Lung (tissue), 12 donors: ENCODE data around the gene RIN3. TPM values are rescaled to one million over a fixed set of nuclear protein-coding genes. Genes with fewer than 3 reads are reported as not detected.

Source experiments
- ATAC-seq: fragments of 200-7000 bp; cut with Tn5 transposase; one replicate; pipeline ENCODE4 v1.9.1; 2020; ENCODE audit warnings: moderate number of reproducible peaks; ENCODE audit not compliant: insufficient read depth, low FRiP score
- DNase-seq, 3 donors: peaks; one replicate each; pipeline ENCODE4 v3.0.0-alpha.2; 2013 to 2017
- H3K27ac ChIP-seq, 2 donors: one replicate each; pipeline ENCODE4 v1.5.1; 2013; ENCODE audit warnings: mild to moderate bottlenecking in 2 of 2, moderate library complexity in 2 of 2, control low read depth in 1 of 2, inconsistent platforms in 1 of 2, low read depth in 1 of 2, low read length in 1 of 2
- H3K27me3 ChIP-seq, 3 donors: one replicate each; pipeline ENCODE4 v1.5.1; 2013; ENCODE audit warnings: low read length in 2 of 3; ENCODE audit not compliant: control insufficient read depth in 3 of 3, insufficient read depth in 3 of 3
- H3K36me3 ChIP-seq, 4 donors: one replicate each; pipeline ENCODE4 v1.5.1; 2013; ENCODE audit warnings: low read length in 4 of 4, mild to moderate bottlenecking in 1 of 4, moderate library complexity in 1 of 4; ENCODE audit not compliant: control insufficient read depth in 4 of 4, insufficient read depth in 4 of 4
- H3K4me1 ChIP-seq, 5 donors: one replicate each; pipeline ENCODE4 v1.5.1; 2013; ENCODE audit warnings: low read length in 5 of 5, mild to moderate bottlenecking in 2 of 5, moderate library complexity in 1 of 5; ENCODE audit not compliant: control insufficient read depth in 5 of 5, insufficient read depth in 5 of 5
- H3K4me3 ChIP-seq: one replicate; pipeline ENCODE4 v1.5.1; 2013; ENCODE audit warnings: mild to moderate bottlenecking, control low read depth, moderate library complexity
- H3K9ac ChIP-seq, 2 donors: one replicate each; pipeline ENCODE4 v1.5.1; 2013; ENCODE audit warnings: low read length in 2 of 2, control low read depth in 1 of 2; ENCODE audit not compliant: insufficient read depth in 1 of 2
- H3K9me3 ChIP-seq, 4 donors: one replicate each; pipeline ENCODE4 v1.5.1; 2013; ENCODE audit warnings: low read length in 3 of 4, mild to moderate bottlenecking in 1 of 4, moderate library complexity in 1 of 4; ENCODE audit not compliant: control insufficient read depth in 4 of 4, insufficient read depth in 3 of 4
- CTCF ChIP-seq: IDR thresholded peaks from 2 replicates; pipeline ENCODE4 v1.5.1; 2012; ENCODE audit warnings: mild to moderate bottlenecking; ENCODE audit errors: control extremely low read depth, extremely low read depth
- WGBS, 2 donors: extraction: QIAGEN DNeasy Blood & Tissue Kit; methylation state at CpG; one replicate each; pipeline ENCODE4 v1.1.7; 2013; 5-methylcytosine and 5-hydroxymethylcytosine counted together
- polyA plus RNA-seq, 2 donors: library from polyadenylated mRNA; stranded (reverse); fragments of 200-250 nt; gene quantifications; one replicate each; pipeline ENCODE4 v1.2.1, GENCODE V29; 2013
- total RNA-seq, 2 donors: library from RNA; depleted of rRNA in 1 of 2; stranded (reverse); fragments of >200 nt in 1 of 2; gene quantifications; one replicate each; pipeline ENCODE4 v1.2.1, GENCODE V29; 2014 to 2021
- donor health status: control.
- donor health status: control.
- donor health status: Bipolar disorder and iron deficiency.
- donor health status: healthy.
- donor health status: DM: yes; HTN: yes; CAD: no.

RIN3 gene
- total and polyA plus RNA-seq, 4 donors, result 19.3 to 55.5 (median 40.2) TPM

- Histone ChIP-seq H3K27me3 (no peaks in the 10 kb centered on the region), H3K27ac (peak overlapping the region in 1 of 2 donors; percentile 88), H3K36me3 (peaks cover 0 to 11% (median 9%) of the 10 kb centered on the region in 4 donors), H3K9me3 (peaks cover 0 to 6% (median 1%) of the 10 kb centered on the region in 4 donors), H3K4me3 (no peak overlapping the region), H3K4me1 (peaks cover 0 to 32% (median 10%) of the 10 kb centered on the region in 5 donors), H3K9ac (peak overlapping the region in 1 of 2 donors; percentile 51)
- ATAC-seq (no peak), DNase-seq (peak; percentile 57 to 94 (median 79))
- 71 to 79% methylated on average over 9 of the region's 9 CpGs for WGBS, 2 donors
- no peak for TF ChIP-seq CTCF
Observed at GRCh38 chr14:92646952-92647796, 133.6 kb downstream of the RIN3 start.

GRCh38 chr14:92647797-92648279 lies 134.3 kb downstream of the RIN3 start:
- peaks cover 0 to 32% (median 10%) of the 10 kb centered on the region in 5 donors for H3K4me1 ChIP-seq
- H3K36me3 ChIP-seq, result peaks cover 0 to 14% (median 11%) of the 10 kb centered on the region in 4 donors
- peaks cover 0 to 6% (median 1%) of the 10 kb centered on the region in 4 donors for H3K9me3 ChIP-seq
- no peak for TF ChIP-seq CTCF
- no peak overlapping the region for H3K4me3 ChIP-seq
- H3K27me3 ChIP-seq, result no peaks in the 10 kb centered on the region
- WGBS, 2 donors, result 43 to 76% methylated on average over 4 of the region's 4 CpGs
- ATAC-seq (no peak), DNase-seq (no peak)
- peak overlapping the region in 1 of 2 donors; percentile 88 for H3K27ac ChIP-seq
- H3K9ac ChIP-seq, result no peak overlapping the region

- no peak for TF ChIP-seq CTCF
- Histone ChIP-seq H3K36me3 (peaks cover 0 to 13% (median 13%) of the 10 kb centered on the region in 4 donors), H3K4me1 (peaks cover 0 to 32% (median 10%) of the 10 kb centered on the region in 5 donors), H3K9me3 (peaks cover 0 to 6% (median 1%) of the 10 kb centered on the region in 4 donors), H3K4me3 (no peak overlapping the region), H3K27me3 (no peaks in the 10 kb centered on the region), H3K27ac (peak overlapping the region in 1 of 2 donors; percentile 88), H3K9ac (no peak overlapping the region)
- ATAC-seq (no peak), DNase-seq (no peak)
- WGBS, 2 donors, result 94 to 95% methylated on average over 7 of the region's 7 CpGs
Observed at GRCh38 chr14:92649066-92649465, 135.5 kb downstream of the RIN3 start.
